DMS53 treated with DMSO at 0.1 percent for 48 hours (cell line): ENCODE results near the gene EMSY.
A peak's percentile ranks its signal among the peaks of the same experiment; 100 is the strongest.

Source experiments
- DNase-seq: peaks from one replicate; lab custom pipeline; 2025; ENCODE audit not compliant: unreplicated experiment; lab: John Stamatoyannopoulos, UW

EMSY gene

GRCh38 chr11:76453248-76453647, 8.4 kb downstream of the EMSY start:
- no peak for DNase-seq

GRCh38 chr11:76455331-76455730, 10.5 kb downstream of the EMSY start:
- no peak for DNase-seq

GRCh38 chr11:76455931-76456330, 11.1 kb downstream of the EMSY start:
- no peak for DNase-seq

- no peak for DNase-seq
These were observed 11.8 kb downstream of the EMSY start for GRCh38 chr11:76456571-76456970.

GRCh38 chr11:76459299-76459698, 14.5 kb downstream of the EMSY start:
- peak; percentile 22 for DNase-seq

- DNase-seq = no peak
These were observed 15.0 kb downstream of the EMSY start for GRCh38 chr11:76459846-76460245.

GRCh38 chr11:76462317-76462716, 17.5 kb downstream of the EMSY start:
- DNase-seq = no peak

GRCh38 chr11:76465701-76466100, 20.9 kb downstream of the EMSY start:
- no peak for DNase-seq

- no peak for DNase-seq
These were observed 21.8 kb downstream of the EMSY start for GRCh38 chr11:76466666-76467065.

- no peak for DNase-seq
These were observed 24.3 kb downstream of the EMSY start for GRCh38 chr11:76469141-76469540.

- DNase-seq = no peak
These were observed 26.6 kb downstream of the EMSY start for GRCh38 chr11:76471382-76471781.

GRCh38 chr11:76480241-76480640, 35.4 kb downstream of the EMSY start:
- DNase-seq = no peak

- no peak for DNase-seq
These were observed 46.8 kb downstream of the EMSY start for GRCh38 chr11:76491644-76492043.

- DNase-seq = no peak
These were observed 48.2 kb downstream of the EMSY start for GRCh38 chr11:76493040-76493439.

GRCh38 chr11:76493626-76494539, 49.1 kb downstream of the EMSY start:
- no peak for DNase-seq

GRCh38 chr11:76495019-76495418, 50.2 kb downstream of the EMSY start:
- DNase-seq = no peak

GRCh38 chr11:76496174-76496573, 51.4 kb downstream of the EMSY start:
- no peak for DNase-seq

GRCh38 chr11:76501526-76502202, 56.8 kb downstream of the EMSY start:
- DNase-seq = no peak

- no peak for DNase-seq
These were observed 62.0 kb downstream of the EMSY start for GRCh38 chr11:76506833-76507232.

GRCh38 chr11:76510060-76511047, 65.5 kb downstream of the EMSY start:
- no peak for DNase-seq
